GM19395 (cell line): ENCODE data around the gene MRPL28.
"Not testable (repeated sequence)": the region's sequence is repeated elsewhere in the genome, so short reads cannot be mapped to it uniquely, and the experiment has no call there.

ENCODE experiments used
- ATAC-seq: cut with Tn5 transposase; IDR thresholded peaks from one replicate; pipeline ENCODE4 v1.9.1; 2021; ENCODE audit warnings: mild to moderate bottlenecking, moderate library complexity; ENCODE audit not compliant: unreplicated experiment

Gene MRPL28

GRCh38 chr16:341095-341973, 29.0 kb downstream of the MRPL28 start:
- ATAC-seq, result not testable (repeated sequence)

- ATAC-seq, result no peak
Measured at GRCh38 chr16:340370-341091, 29.8 kb downstream of the MRPL28 start.

- no peak for ATAC-seq
Measured at GRCh38 chr16:339680-340079, 30.7 kb downstream of the MRPL28 start.

GRCh38 chr16:337975-338575, 32.3 kb downstream of the MRPL28 start:
- no peak for ATAC-seq

GRCh38 chr16:337437-337836, 32.9 kb downstream of the MRPL28 start:
- ATAC-seq, result no peak

- ATAC-seq, result no peak
Measured at GRCh38 chr16:336269-336668, 34.1 kb downstream of the MRPL28 start.

GRCh38 chr16:334861-335632, 35.3 kb downstream of the MRPL28 start:
- not testable (repeated sequence) for ATAC-seq

- ATAC-seq, result not testable (repeated sequence)
Measured at GRCh38 chr16:334164-334832, 36.0 kb downstream of the MRPL28 start.

- ATAC-seq, result no peak
Measured at GRCh38 chr16:333406-334094, 36.8 kb downstream of the MRPL28 start.

GRCh38 chr16:331181-331814, 39.0 kb downstream of the MRPL28 start:
- not testable (repeated sequence) for ATAC-seq

GRCh38 chr16:330741-331140, 39.6 kb downstream of the MRPL28 start:
- no peak for ATAC-seq

GRCh38 chr16:325375-326145, 44.8 kb downstream of the MRPL28 start:
- no peak for ATAC-seq

GRCh38 chr16:324451-325334, 45.6 kb downstream of the MRPL28 start:
- no peak for ATAC-seq

- no peak for ATAC-seq
Measured at GRCh38 chr16:324201-324450, 46.2 kb downstream of the MRPL28 start.

- no peak for ATAC-seq
Measured at GRCh38 chr16:322476-323143, 47.7 kb downstream of the MRPL28 start.

GRCh38 chr16:321532-321931, 48.8 kb downstream of the MRPL28 start:
- no peak for ATAC-seq

GRCh38 chr16:320206-320605, 50.1 kb downstream of the MRPL28 start:
- no peak for ATAC-seq
